Uterus (tissue), 4 donors: ENCODE data around the gene TBCD. TPM values are rescaled to one million over a fixed set of nuclear protein-coding genes. Genes with fewer than 3 reads are reported as not detected.

Experiments used
- DNase-seq, 2 donors: peaks; one replicate each; pipeline ENCODE4 v3.0.0-alpha.2; 2019 to 2020
- H3K27ac ChIP-seq, 2 donors: fragments of 200-600 bp; sonication (generic); 1 replicate in 1 of 2; 2 replicates in 1 of 2; pipeline ENCODE4 v1.5.1; 2016 to 2018
- H3K27me3 ChIP-seq, 2 donors: fragments of 200-600 bp; sonication (generic); one replicate each; pipeline ENCODE4 v1.5.1; 2018 to 2019; ENCODE audit warnings: control low read depth in 1 of 2
- H3K36me3 ChIP-seq, 2 donors: fragments of 200-600 bp; sonication (generic); one replicate each; pipeline ENCODE4 v1.5.1; 2019; ENCODE audit warnings: control low read depth in 1 of 2
- H3K4me1 ChIP-seq, 2 donors: fragments of 200-600 bp; sonication (generic); one replicate each; pipeline ENCODE4 v1.5.1; 2018 to 2019; ENCODE audit warnings: control low read depth in 1 of 2
- H3K4me3 ChIP-seq, 2 donors: fragments of 200-600 bp; sonication (generic); 1 replicate in 1 of 2; 2 replicates in 1 of 2; pipeline ENCODE4 v1.5.1; 2018 to 2019; ENCODE audit warnings: mild to moderate bottlenecking in 1 of 2
- H3K9me3 ChIP-seq, 2 donors: fragments of 200-600 bp; sonication (generic); one replicate each; pipeline ENCODE4 v1.5.1; 2019; ENCODE audit warnings: control low read depth in 1 of 2
- POLR2A ChIP-seq, 2 donors: fragments of 450-650 bp; IDR thresholded peaks; one replicate each; pipeline ENCODE4 v1.6.1; 2016; ENCODE audit warnings: antibody characterized with exemption in 2 of 2, mild to moderate bottlenecking in 1 of 2, moderate library complexity in 1 of 2
- intact Hi-C: fragments of 100-400 bp; cut with DNase I; formaldehyde crosslinking; loops from one replicate; pipeline ENCODE4 v1.15.1; 2023; ENCODE audit warnings: low total_unique reads
- total RNA-seq, 4 donors: library from RNA; depleted of rRNA in 3 of 4; stranded (reverse); fragments of >200 nt in 3 of 4; gene quantifications; one replicate each; pipeline versions ENCODE4 v1.1.0 to v1.2.4, GENCODE V29; 2014 to 2023
- TF ChIP-seq, protein P1 (sequence below), 4 experiments: fragments of 200-600 bp in 2 of 4; fragments of 450-650 bp in 2 of 4; sonication (generic) in 2 of 4; IDR thresholded peaks; one replicate each; pipeline ENCODE4 v1.5.1; 2016 to 2019; ENCODE audit warnings: antibody characterized with exemption in 4 of 4, mild to moderate bottlenecking in 2 of 4, moderate library complexity in 1 of 4
- donor health status: DM: yes; HTN: yes; CAD: no.

TBCD gene
- total RNA-seq, 4 donors from 2014 or later = 35.9 to 142 (median 61.3) TPM

DNA sequence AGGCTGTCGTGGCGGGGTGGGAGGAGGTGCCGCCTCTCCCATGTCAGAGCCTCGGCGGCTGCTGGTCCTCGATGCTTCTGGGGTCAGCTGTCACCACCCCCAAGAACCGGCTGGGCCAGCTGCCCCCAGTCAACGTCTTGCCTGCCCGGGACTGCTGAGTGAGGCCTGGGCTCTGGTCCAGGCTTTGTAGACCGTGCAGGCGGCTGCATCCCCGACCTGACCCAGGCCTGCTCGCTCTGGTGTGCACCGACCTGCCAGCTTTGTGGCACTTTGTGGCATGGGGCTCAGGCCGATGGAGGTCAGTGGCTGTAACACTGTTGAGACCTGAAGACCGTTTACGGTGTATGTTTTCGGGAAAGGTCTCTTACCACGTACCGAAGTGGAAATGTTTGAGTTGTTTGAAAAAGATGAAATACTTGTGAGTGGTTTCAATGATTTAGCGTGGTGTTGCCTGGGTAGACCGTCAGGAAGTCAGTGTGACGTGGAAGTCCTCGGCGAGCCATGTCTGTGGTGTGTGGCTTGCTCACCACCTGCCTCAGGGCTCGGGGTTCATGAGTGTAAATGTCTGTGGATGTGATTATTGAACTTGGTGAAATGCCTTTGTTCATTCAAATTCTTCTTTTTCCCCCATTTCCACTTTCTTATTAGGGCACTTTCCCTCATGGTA is 141.2 kb downstream of the TBCD start:
- DNase-seq = no peak
- H3K9me3 ChIP-seq = no peaks in the 10 kb centered on the region
- H3K4me1 ChIP-seq = no peaks in the 10 kb centered on the region
- no peaks in the 10 kb centered on the region for H3K36me3 ChIP-seq
- intact Hi-C loops = no loop called here
- peak overlapping the region; percentile 52 to 67 for H3K27ac ChIP-seq
- H3K27me3 ChIP-seq = no peaks in the 10 kb centered on the region
- TF ChIP-seq POLR2A (IDR thresholded peaks at IDR 0.05) = no peak
- TF ChIP-seq, protein P1, sequence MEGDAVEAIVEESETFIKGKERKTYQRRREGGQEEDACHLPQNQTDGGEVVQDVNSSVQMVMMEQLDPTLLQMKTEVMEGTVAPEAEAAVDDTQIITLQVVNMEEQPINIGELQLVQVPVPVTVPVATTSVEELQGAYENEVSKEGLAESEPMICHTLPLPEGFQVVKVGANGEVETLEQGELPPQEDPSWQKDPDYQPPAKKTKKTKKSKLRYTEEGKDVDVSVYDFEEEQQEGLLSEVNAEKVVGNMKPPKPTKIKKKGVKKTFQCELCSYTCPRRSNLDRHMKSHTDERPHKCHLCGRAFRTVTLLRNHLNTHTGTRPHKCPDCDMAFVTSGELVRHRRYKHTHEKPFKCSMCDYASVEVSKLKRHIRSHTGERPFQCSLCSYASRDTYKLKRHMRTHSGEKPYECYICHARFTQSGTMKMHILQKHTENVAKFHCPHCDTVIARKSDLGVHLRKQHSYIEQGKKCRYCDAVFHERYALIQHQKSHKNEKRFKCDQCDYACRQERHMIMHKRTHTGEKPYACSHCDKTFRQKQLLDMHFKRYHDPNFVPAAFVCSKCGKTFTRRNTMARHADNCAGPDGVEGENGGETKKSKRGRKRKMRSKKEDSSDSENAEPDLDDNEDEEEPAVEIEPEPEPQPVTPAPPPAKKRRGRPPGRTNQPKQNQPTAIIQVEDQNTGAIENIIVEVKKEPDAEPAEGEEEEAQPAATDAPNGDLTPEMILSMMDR (IDR thresholded peaks at IDR 0.05) = no peak
- H3K4me3 ChIP-seq = no peak overlapping the region

DNA sequence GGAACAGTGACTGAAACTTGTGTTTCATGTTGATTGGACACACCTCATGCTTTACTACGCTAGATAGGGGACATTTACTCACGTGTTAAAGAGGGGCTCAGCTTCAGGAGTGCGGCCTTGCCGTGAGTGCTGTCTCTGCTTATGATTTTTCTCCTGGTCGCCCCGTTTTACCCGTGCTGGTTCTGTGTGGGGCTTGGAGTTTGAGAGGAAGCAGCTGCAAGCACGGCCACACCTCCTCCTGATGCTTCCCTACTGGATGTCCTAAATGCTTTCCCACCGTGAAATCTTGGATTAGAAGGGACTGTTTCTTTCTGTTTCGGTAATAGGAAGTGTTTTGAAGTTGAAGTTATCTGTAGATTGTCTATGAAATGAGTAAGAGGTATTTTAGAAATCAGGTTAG is 141.9 kb downstream of the TBCD start:
- no peaks in the 10 kb centered on the region for H3K4me1 ChIP-seq
- no peak for TF ChIP-seq POLR2A (IDR thresholded peaks at IDR 0.05)
- TF ChIP-seq, protein P1 (IDR thresholded peaks at IDR 0.05) = no peak
- no peaks in the 10 kb centered on the region for H3K36me3 ChIP-seq
- no peaks in the 10 kb centered on the region for H3K27me3 ChIP-seq
- H3K4me3 ChIP-seq = no peak overlapping the region
- no peaks in the 10 kb centered on the region for H3K9me3 ChIP-seq
- intact Hi-C loops = no loop called here
- DNase-seq = no peak
- H3K27ac ChIP-seq = peak overlapping the region; percentile 52 to 67

DNA sequence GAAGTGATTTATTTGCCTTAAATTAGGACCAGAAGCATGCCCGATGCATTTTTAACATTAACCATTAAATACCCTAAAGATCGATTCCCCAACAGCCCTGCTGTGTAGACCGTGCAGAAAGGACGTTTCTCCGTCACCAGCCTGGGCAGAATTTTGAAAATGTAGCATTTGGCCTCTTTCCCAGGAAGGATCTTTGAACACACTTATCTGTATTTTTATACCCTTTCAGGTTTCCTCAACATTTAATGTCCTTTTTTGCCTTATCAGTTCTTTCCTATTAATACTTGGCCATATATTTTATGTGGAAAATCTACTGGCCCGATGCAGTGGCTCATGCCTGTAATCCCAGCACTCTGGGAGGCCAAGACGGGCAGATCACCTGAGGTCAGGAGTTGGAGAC is 142.5 kb downstream of the TBCD start:
- Histone ChIP-seq H3K27ac (peak overlapping the region; percentile 52 to 67), H3K4me1 (no peaks in the 10 kb centered on the region), H3K4me3 (no peak overlapping the region), H3K36me3 (no peaks in the 10 kb centered on the region), H3K9me3 (no peaks in the 10 kb centered on the region), H3K27me3 (no peaks in the 10 kb centered on the region)
- intact Hi-C loops = no loop called here
- no peak for DNase-seq
- TF ChIP-seq, protein P1 (IDR thresholded peaks at IDR 0.05) = no peak
- no peak for TF ChIP-seq POLR2A (IDR thresholded peaks at IDR 0.05)

DNA sequence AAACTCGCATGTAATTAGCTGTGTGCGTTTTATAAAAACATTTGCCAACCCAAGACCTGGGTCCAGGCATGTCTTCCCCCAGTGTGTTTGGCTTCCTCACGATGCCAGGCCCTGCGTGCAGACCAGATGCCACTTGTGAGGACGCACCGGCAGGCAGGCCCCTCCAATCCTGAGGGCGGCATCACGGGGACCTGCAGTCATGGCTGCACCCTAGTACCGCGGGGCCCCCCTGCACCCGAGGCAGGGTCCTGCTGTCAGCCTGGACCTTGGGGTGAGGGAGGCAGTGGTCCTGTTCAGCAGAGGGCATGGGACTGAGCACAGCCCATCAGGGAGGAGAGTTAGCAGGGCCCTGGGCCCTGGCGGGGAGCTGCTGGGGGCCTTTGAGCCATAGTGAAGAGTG is 143.2 kb downstream of the TBCD start:
- no peak for TF ChIP-seq POLR2A (IDR thresholded peaks at IDR 0.05)
- TF ChIP-seq, protein P1 (IDR thresholded peaks at IDR 0.05) = no peak
- Histone ChIP-seq H3K27ac (no peak overlapping the region), H3K36me3 (no peaks in the 10 kb centered on the region), H3K27me3 (no peaks in the 10 kb centered on the region), H3K4me1 (no peaks in the 10 kb centered on the region), H3K4me3 (no peak overlapping the region), H3K9me3 (no peaks in the 10 kb centered on the region)
- DNase-seq = no peak
- intact Hi-C loops = no loop called here

DNA sequence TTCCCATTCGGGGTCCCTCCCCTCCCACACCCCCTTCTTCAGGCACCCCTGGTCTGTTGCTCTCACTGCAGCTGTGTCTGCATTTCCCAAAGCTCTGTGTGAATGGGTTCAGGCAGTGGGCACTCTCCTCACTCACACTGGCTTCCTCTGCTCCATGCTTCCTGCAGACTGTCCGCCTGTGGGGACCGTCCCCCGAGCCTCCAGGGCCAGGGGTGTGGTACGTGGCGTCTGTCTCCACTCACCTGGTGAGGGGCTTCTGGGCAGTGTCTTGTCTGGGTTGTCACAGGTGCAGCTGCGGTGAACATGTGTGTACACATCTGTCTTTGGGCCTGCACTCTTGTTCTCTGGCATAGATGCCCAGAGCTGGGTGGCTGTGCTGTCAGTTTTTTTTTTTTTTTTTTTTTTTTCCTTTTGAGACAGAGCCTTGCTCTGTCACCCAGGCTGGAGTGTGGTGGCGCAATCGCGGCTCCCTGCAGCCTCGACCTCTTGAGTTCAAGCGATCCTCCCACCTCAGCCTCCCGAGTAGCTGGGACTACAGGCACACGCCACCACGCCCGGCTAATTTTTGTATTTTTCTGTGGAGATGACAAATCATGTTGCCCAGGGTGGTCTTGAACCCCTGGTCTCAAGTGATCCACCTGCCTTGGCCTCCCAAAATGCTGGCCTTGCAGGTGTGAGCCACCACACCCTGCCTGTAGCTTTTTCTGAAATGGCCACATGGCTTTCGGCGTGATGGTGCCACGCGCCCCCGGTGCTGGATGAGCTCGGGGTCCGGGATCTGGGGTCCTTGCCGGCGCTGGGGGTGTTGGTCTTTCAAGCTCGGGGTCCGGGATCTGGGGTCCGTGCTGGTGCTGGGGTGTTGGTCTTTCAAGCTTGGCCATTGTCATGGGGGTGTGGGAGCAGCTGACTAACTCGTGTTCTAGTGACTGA is 144.5 kb downstream of the TBCD start:
- intact Hi-C loops = no loop called here
- H3K27me3 ChIP-seq = no peaks in the 10 kb centered on the region
- no peaks in the 10 kb centered on the region for H3K36me3 ChIP-seq
- no peak for DNase-seq
- no peak overlapping the region for H3K27ac ChIP-seq
- TF ChIP-seq, protein P1 (IDR thresholded peaks at IDR 0.05) = no peak
- no peak for TF ChIP-seq POLR2A (IDR thresholded peaks at IDR 0.05)
- no peaks in the 10 kb centered on the region for H3K4me1 ChIP-seq
- no peaks in the 10 kb centered on the region for H3K9me3 ChIP-seq
- no peak overlapping the region for H3K4me3 ChIP-seq
